HepG2 (cell line): ENCODE data around the gene MFSD2A. TPM values are rescaled to one million over a fixed set of nuclear protein-coding genes. Genes with fewer than 3 reads are reported as not detected.

Experiments used
- FIP1L1 ChIP-seq: fragments of 200-400 bp; formaldehyde crosslinking; IDR thresholded peaks from 2 replicates; pipeline ENCODE4 v1.6.1; 2018; ENCODE audit warnings: low read depth, mild to moderate bottlenecking, low read length, moderate library complexity, borderline replicate concordance; ENCODE audit not compliant: insufficient read depth
- ZFP1 ChIP-seq: IDR thresholded peaks from 2 replicates; pipeline ENCODE4 v1.6.1; 2016
- ZNF337 ChIP-seq: sonication (generic); formaldehyde crosslinking; IDR thresholded peaks from 2 replicates; pipeline ENCODE4 v1.5.1; 2020; ENCODE audit warnings: missing genetic modification reagents, low read depth, mild to moderate bottlenecking, borderline replicate concordance
- ZNF746 ChIP-seq: sonication (generic); formaldehyde crosslinking; IDR thresholded peaks from 2 replicates; pipeline ENCODE4 v1.8.0; 2022; ENCODE audit warnings: mild to moderate bottlenecking, missing genetic modification reagents
- polyA plus RNA-seq, 8 experiments: library from polyadenylated mRNA; depleted of rRNA in 3 of 8; stranded (reverse) in 7 of 8; unstranded in 1 of 8; fragments of >200 nt; fragmentation: Illumina TruSeq in 4 of 8; extraction: Trizol in 4 of 8; gene quantifications; 2 replicates each; pipeline versions ENCODE4 v1.2.1 to v1.2.3, GENCODE V29; 2011 to 2016; ENCODE audit warnings: low read depth in 4 of 8, missing spikeins in 1 of 8, mixed read lengths in 1 of 8; ENCODE audit not compliant: insufficient read depth in 1 of 8
- total RNA-seq, 5 experiments: library from RNA; depleted of rRNA; stranded (reverse); fragments of >200 nt; fragmentation: Illumina TruSeq; extraction: Trizol; gene quantifications; 2 replicates each; pipeline ENCODE4 v1.2.3, GENCODE V29; 2016; ENCODE audit warnings: low read depth in 1 of 5
- TF ChIP-seq, protein P1 (sequence below): sonication (generic); formaldehyde crosslinking; conservative IDR thresholded peaks from 2 replicates; pipeline ENCODE4 v1.4.0; 2020; ENCODE audit warnings: mild to moderate bottlenecking, missing genetic modification reagents, moderate library complexity
- TF ChIP-seq, protein P2 (sequence below): sonication (generic); formaldehyde crosslinking; IDR thresholded peaks from 2 replicates; pipeline ENCODE4 v1.8.1; 2023; ENCODE audit warnings: mild to moderate bottlenecking, missing genetic modification reagents
- TF ChIP-seq, protein P3 (sequence below): sonication (generic); formaldehyde crosslinking; IDR thresholded peaks from 2 replicates; pipeline ENCODE4 v1.8.0; 2022; ENCODE audit warnings: missing genetic modification reagents, mild to moderate bottlenecking, inconsistent platforms, borderline replicate concordance
- TF ChIP-seq, protein P4 (sequence below): IDR thresholded peaks from 2 replicates; pipeline ENCODE4 v1.6.1; 2016; ENCODE audit warnings: low read depth, borderline replicate concordance

The MFSD2A gene
- total and polyA plus RNA-seq, 2 of the 13 experiments (the other 11 are each of a cell fraction or from before 2014, with no cell fraction given): 0.08 TPM; not detected in 1

DNA sequence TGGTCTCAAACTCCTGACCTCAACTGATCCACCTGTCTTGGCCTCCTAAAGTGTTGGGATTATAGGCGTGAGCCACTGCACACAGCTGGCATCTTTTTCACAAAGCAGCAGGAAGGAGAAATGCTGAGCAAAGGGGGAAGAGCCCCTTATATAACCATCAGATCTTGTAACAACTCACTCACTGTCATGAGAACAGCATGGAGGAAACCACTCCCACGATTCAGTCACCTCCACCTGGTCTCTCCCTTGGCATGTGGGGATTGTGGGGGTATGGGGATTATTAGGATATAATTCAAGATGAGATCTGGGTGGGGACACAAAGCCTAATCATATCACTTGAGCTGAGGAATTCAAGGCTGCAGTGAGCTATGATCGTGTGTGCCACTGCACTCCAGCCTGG, 3.0 kb upstream of the MFSD2A start (continued):
- TF ChIP-seq, protein P1, sequence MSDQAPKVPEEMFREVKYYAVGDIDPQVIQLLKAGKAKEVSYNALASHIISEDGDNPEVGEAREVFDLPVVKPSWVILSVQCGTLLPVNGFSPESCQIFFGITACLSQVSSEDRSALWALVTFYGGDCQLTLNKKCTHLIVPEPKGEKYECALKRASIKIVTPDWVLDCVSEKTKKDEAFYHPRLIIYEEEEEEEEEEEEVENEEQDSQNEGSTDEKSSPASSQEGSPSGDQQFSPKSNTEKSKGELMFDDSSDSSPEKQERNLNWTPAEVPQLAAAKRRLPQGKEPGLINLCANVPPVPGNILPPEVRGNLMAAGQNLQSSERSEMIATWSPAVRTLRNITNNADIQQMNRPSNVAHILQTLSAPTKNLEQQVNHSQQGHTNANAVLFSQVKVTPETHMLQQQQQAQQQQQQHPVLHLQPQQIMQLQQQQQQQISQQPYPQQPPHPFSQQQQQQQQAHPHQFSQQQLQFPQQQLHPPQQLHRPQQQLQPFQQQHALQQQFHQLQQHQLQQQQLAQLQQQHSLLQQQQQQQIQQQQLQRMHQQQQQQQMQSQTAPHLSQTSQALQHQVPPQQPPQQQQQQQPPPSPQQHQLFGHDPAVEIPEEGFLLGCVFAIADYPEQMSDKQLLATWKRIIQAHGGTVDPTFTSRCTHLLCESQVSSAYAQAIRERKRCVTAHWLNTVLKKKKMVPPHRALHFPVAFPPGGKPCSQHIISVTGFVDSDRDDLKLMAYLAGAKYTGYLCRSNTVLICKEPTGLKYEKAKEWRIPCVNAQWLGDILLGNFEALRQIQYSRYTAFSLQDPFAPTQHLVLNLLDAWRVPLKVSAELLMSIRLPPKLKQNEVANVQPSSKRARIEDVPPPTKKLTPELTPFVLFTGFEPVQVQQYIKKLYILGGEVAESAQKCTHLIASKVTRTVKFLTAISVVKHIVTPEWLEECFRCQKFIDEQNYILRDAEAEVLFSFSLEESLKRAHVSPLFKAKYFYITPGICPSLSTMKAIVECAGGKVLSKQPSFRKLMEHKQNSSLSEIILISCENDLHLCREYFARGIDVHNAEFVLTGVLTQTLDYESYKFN (CRISPR knock-in tag): no peak
- TF ChIP-seq, protein P2, sequence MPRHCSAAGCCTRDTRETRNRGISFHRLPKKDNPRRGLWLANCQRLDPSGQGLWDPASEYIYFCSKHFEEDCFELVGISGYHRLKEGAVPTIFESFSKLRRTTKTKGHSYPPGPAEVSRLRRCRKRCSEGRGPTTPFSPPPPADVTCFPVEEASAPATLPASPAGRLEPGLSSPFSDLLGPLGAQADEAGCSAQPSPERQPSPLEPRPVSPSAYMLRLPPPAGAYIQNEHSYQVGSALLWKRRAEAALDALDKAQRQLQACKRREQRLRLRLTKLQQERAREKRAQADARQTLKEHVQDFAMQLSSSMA: no peak
- TF ChIP-seq, protein P3, sequence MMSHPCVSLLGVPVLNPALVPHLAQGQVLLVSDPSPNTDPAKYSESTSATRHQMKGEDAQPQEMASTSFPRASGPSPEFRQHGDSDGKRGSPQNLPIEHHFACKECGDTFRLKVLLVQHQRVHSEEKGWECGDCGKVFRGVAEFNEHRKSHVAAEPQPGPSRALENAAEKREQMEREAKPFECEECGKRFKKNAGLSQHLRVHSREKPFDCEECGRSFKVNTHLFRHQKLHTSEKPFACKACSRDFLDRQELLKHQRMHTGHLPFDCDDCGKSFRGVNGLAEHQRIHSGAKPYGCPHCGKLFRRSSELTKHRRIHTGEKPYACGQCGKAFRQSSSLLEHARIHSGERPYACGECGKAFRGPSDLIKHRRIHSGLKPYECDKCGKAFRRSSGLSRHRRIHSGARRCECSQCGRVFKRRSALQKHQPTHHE (CRISPR knock-in tag): no peak
- TF ChIP-seq, protein P4, sequence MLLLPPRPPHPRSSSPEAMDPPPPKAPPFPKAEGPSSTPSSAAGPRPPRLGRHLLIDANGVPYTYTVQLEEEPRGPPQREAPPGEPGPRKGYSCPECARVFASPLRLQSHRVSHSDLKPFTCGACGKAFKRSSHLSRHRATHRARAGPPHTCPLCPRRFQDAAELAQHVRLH (CRISPR knock-in tag): no peak
- TF ChIP-seq ZNF337 (no peak), ZFP1 (CRISPR knock-in tag) (no peak), FIP1L1 (no peak), ZNF746 (CRISPR knock-in tag) (no peak)
